ENCODE data around the gene CCDC102B. TPM values are rescaled to one million over a fixed set of nuclear protein-coding genes. Genes with fewer than 3 reads are reported as not detected.

The CCDC102B gene
- total RNA-seq, 1 donor from 2014 or later, result 8.1 TPM

DNA sequence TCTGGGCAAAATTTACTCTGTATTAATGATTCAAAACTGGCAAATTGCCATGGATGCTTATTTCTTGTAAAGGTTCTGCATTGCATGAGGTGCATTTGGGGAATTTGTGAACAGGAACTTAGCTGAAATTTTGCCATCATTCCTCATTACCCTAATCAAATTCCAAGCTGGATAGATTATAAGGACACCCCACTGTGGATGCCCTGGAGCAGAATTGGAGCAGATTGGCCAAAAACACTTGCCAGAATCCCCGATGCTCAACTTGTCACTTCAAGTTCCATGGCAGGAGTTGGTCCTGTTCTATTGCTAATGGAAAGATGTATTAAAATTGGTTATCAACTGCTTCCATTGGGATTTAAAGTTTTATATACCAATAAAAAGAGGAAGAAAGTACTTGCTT lies 237.9 kb downstream of the CCDC102B start:
- H3K27me3 Mint-ChIP-seq (ENCODE audit: low read depth), result no peaks in the 10 kb centered on the region
- DNase-seq (ENCODE audit: low spot score), result no peak
- H3K9me3 Mint-ChIP-seq (ENCODE audit: low read depth), result no peaks in the 10 kb centered on the region
- no peak overlapping the region for H3K27ac Mint-ChIP-seq (ENCODE audit: unreplicated experiment)
- no peak overlapping the region for H3K4me3 Mint-ChIP-seq (ENCODE audit: unreplicated experiment)
- no peaks in the 10 kb centered on the region for H3K4me1 Mint-ChIP-seq (ENCODE audit: low read depth)
- TF ChIP-seq, protein P1, sequence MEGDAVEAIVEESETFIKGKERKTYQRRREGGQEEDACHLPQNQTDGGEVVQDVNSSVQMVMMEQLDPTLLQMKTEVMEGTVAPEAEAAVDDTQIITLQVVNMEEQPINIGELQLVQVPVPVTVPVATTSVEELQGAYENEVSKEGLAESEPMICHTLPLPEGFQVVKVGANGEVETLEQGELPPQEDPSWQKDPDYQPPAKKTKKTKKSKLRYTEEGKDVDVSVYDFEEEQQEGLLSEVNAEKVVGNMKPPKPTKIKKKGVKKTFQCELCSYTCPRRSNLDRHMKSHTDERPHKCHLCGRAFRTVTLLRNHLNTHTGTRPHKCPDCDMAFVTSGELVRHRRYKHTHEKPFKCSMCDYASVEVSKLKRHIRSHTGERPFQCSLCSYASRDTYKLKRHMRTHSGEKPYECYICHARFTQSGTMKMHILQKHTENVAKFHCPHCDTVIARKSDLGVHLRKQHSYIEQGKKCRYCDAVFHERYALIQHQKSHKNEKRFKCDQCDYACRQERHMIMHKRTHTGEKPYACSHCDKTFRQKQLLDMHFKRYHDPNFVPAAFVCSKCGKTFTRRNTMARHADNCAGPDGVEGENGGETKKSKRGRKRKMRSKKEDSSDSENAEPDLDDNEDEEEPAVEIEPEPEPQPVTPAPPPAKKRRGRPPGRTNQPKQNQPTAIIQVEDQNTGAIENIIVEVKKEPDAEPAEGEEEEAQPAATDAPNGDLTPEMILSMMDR (IDR thresholded peaks at IDR 0.05), result no peak
- no peaks in the 10 kb centered on the region for H3K36me3 Mint-ChIP-seq (ENCODE audit: low read depth)

DNA sequence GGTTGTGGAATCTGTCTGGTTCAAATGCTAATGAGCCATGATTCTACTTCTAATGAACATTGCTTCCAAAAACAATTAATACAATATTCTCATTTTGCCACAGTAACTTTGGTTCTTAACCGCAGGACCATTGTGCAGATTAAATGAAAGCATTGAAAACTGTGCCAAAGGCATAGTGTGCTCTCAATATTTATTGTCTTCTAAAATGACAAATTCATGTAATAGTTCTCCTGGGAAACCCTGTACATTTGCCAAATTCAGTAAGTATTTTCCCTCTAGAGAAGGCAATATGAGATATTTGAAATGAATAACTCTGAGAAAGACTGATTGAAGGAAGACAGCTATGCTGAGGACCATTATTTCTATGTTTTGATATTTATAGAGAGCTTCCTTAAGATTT lies 246.3 kb downstream of the CCDC102B start:
- Mint-ChIP-seq H3K4me3 (ENCODE audit: unreplicated experiment) (no peak overlapping the region), H3K27me3 (ENCODE audit: low read depth) (no peaks in the 10 kb centered on the region), H3K36me3 (ENCODE audit: low read depth) (peaks cover 2% of the 10 kb centered on the region), H3K4me1 (ENCODE audit: low read depth) (no peaks in the 10 kb centered on the region), H3K27ac (ENCODE audit: unreplicated experiment) (no peak overlapping the region), H3K9me3 (ENCODE audit: low read depth) (peaks cover 16% of the 10 kb centered on the region)
- no peak for DNase-seq (ENCODE audit: low spot score)
- TF ChIP-seq, protein P1 (IDR thresholded peaks at IDR 0.05), result no peak

DNA sequence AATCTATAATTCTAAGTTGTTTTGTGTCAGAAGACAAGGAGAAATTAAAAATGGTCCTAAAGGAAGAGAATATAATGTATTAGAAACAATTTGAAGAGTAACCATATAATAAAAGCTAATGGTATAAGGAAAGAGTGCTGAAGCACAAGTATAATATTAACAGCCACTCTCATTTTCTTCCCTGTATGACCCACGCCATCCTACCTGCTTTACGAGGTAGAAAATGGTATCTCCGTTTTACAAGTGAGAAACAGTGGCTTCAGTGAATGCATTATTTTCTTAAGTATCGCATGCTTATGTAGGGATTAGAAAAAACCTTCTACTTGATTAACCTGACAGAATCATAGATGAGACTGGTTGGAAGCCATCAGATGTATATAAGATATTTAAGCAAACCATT lies 266.2 kb downstream of the CCDC102B start:
- Mint-ChIP-seq H3K27me3 (ENCODE audit: low read depth) (no peaks in the 10 kb centered on the region), H3K4me1 (ENCODE audit: low read depth) (no peaks in the 10 kb centered on the region), H3K4me3 (ENCODE audit: unreplicated experiment) (no peak overlapping the region), H3K27ac (ENCODE audit: unreplicated experiment) (no peak overlapping the region), H3K36me3 (ENCODE audit: low read depth) (peaks cover 2% of the 10 kb centered on the region), H3K9me3 (ENCODE audit: low read depth) (peaks cover 12% of the 10 kb centered on the region)
- no peak for DNase-seq (ENCODE audit: low spot score)
- TF ChIP-seq, protein P1 (IDR thresholded peaks at IDR 0.05), result no peak

DNA sequence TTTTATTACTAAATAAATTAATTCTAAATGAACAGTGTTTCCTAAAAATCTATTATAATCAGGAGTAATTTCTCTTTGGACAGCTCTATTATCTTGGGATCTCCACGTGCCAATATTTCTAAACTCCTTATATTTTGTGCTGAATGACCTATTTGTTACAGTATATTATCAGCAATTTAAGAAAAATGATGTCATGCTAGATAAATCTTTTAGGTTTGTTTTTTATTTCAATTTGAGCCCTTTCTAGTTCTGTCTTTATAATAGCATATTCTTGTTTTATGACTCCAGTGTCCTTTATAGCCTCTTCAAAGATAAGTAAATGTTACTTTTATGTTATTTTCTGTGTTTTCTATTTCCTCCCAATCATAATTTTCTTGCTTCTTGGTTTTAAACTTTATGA lies 269.2 kb downstream of the CCDC102B start:
- no peaks in the 10 kb centered on the region for H3K4me1 Mint-ChIP-seq (ENCODE audit: low read depth)
- no peaks in the 10 kb centered on the region for H3K36me3 Mint-ChIP-seq (ENCODE audit: low read depth)
- H3K27me3 Mint-ChIP-seq (ENCODE audit: low read depth), result no peaks in the 10 kb centered on the region
- H3K27ac Mint-ChIP-seq (ENCODE audit: unreplicated experiment), result no peak overlapping the region
- TF ChIP-seq, protein P1 (IDR thresholded peaks at IDR 0.05), result no peak
- H3K4me3 Mint-ChIP-seq (ENCODE audit: unreplicated experiment), result no peak overlapping the region
- no peak for DNase-seq (ENCODE audit: low spot score)
- H3K9me3 Mint-ChIP-seq (ENCODE audit: low read depth), result peaks cover 3% of the 10 kb centered on the region

DNA sequence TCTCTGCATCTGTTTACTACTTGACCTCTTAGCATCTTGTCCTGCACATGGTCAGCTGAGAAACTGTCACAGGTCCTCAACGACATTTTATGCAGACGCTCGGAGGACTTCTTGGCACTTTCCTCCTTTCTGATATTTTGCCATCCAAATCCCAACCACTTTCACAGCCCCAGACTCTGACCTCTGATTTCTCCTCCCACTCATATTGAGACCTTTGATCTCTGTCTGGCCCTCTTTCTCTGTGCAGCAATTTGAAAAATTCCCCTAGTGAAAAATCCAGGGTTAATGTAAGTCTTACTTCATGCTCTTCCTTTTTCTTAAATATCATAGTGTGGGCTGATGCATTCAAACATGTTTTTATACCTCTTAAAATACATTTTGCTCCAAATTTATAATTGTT lies 273.8 kb downstream of the CCDC102B start:
- Mint-ChIP-seq H3K27ac (ENCODE audit: unreplicated experiment) (no peak overlapping the region), H3K4me1 (ENCODE audit: low read depth) (no peaks in the 10 kb centered on the region), H3K9me3 (ENCODE audit: low read depth) (peaks cover under 1% of the 10 kb centered on the region), H3K36me3 (ENCODE audit: low read depth) (no peaks in the 10 kb centered on the region), H3K27me3 (ENCODE audit: low read depth) (no peaks in the 10 kb centered on the region), H3K4me3 (ENCODE audit: unreplicated experiment) (no peak overlapping the region)
- TF ChIP-seq, protein P1 (IDR thresholded peaks at IDR 0.05), result no peak
- DNase-seq (ENCODE audit: low spot score), result no peak
